ENCODE measurements around the gene EIF5AL1.
A peak's percentile ranks its signal among the peaks of the same experiment; 100 is the strongest.

Gene EIF5AL1

DNA sequence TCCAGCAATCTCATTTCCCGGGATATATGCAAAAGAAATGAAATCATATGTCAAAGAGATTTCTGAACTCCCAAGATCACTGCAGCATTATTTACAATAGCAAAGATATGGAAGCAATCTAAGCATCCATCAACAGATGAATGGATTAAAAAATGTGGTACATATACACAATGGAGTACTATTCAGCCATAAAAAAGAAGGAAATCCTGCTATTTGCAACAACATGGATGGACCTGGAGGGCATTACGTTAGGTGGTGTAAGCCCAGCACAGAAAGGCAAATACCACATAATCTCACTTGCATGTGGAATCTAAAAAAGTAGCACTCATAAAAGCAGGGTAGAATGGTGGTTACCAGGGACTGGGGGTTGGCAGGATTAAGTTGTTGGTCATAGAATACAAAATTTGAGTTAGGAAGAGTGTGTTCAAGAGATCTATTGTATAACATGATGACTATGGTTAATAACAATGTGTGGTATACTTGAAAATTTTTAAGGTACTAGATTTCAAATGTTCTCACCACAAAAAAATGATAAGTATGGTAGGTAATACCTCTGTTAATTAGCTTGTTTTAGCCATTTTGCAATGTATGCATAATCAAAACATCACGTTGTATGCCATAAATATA, 32.9 kb upstream of the EIF5AL1 start:
- TF ChIP-seq, protein P1, sequence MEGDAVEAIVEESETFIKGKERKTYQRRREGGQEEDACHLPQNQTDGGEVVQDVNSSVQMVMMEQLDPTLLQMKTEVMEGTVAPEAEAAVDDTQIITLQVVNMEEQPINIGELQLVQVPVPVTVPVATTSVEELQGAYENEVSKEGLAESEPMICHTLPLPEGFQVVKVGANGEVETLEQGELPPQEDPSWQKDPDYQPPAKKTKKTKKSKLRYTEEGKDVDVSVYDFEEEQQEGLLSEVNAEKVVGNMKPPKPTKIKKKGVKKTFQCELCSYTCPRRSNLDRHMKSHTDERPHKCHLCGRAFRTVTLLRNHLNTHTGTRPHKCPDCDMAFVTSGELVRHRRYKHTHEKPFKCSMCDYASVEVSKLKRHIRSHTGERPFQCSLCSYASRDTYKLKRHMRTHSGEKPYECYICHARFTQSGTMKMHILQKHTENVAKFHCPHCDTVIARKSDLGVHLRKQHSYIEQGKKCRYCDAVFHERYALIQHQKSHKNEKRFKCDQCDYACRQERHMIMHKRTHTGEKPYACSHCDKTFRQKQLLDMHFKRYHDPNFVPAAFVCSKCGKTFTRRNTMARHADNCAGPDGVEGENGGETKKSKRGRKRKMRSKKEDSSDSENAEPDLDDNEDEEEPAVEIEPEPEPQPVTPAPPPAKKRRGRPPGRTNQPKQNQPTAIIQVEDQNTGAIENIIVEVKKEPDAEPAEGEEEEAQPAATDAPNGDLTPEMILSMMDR (IDR thresholded peaks at IDR 0.05) = no peak

DNA sequence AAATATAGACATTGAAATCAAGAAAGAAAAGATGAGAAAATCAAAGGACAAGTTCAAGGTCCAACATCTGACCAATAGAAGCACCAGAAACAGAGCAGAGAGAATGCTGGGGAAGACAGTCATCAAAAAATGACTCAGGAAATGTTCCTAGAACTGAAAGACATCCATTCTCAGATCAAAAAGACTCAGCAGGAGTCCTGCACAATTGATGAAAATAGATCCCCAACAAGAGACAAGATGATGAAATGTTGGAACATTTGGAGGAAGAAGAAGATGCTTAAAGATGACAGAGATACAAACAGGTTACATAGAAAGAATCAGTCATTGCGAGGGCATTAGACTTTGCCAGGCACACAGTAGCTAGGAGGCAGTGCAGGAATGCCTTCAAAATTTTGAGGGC, 30.0 kb upstream of the EIF5AL1 start:
- TF ChIP-seq, protein P1 (IDR thresholded peaks at IDR 0.05) = no peak

DNA sequence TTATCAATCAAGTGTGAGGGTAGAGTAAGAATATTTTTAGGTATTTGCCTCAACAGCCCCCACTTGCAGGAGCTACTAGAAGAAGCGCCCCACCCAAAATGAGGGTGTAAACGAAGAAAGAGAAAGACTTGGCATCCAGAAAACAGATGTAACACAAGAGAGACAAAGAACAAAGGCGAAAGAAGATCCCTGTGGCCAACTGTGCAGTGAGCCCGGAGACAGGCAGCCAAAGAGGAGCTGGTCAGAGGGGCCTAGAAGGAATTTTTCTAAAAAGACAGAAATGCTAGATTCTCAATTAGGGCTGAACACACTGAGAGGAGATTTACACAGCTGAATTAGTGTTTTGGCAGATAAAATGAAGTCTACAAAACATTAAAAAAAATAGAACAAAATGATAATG, 29.6 kb upstream of the EIF5AL1 start:
- TF ChIP-seq, protein P1 (IDR thresholded peaks at IDR 0.05) = no peak

DNA sequence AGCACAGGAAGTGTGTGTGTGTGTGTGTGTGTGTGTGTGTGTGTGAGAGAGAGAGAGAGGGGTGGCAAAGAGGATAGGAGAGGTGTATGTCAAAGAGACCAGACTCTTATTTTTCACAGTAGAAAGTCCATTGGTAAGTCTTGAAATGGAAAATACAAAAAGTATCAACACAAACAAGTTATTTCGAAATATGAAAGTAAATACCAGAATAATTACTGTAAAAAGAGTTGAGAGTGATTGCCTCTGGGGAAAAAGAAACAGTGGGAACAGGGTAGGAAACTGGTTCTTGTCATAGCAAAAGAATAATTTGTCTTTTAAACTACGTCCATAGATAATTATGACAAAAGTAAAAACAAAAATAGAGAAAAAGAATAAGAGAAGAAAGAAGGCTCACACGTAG, 29.0 kb upstream of the EIF5AL1 start:
- TF ChIP-seq, protein P1 (IDR thresholded peaks at IDR 0.05) = no peak

DNA sequence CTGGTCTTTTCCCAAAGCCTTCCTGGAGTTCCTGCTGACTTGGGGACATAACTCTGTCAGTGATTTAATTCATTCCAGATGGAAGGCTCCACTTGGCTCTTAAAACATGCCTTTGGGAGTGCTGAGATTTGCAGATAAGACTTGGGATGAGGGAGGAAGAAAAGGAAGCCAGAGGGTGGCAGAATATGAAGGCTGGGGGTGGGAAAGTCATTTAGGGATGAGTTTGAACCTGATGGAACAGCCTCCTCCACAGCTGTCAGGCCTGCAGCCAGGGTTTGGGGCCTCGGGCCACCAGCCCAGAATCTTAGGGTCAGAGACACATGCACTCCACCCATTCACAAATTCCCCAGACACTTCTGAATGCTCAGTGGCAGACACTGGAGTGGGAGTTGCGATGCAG, 28.4 kb upstream of the EIF5AL1 start:
- TF ChIP-seq, protein P1 (IDR thresholded peaks at IDR 0.05) = no peak

DNA sequence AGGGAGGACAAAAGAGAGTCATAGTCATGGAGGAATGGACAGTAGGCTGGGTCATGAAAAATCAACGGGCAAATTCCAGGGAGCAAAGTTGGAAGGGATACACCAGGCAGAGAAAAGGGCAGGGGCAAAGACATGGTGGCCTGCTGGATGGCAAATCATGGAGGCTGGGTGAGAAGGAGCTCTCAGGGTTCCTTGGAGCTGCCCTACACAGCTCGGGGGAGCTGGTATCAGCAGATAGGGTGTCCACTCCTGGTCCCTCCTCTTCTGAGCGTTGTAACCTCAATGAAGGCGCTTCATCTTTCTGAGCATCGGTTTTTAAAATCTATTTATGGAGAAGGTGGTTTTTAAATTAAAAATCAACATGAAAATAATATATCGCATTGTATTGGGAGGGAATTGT, 27.9 kb upstream of the EIF5AL1 start:
- TF ChIP-seq, protein P1 (IDR thresholded peaks at IDR 0.05) = no peak

DNA sequence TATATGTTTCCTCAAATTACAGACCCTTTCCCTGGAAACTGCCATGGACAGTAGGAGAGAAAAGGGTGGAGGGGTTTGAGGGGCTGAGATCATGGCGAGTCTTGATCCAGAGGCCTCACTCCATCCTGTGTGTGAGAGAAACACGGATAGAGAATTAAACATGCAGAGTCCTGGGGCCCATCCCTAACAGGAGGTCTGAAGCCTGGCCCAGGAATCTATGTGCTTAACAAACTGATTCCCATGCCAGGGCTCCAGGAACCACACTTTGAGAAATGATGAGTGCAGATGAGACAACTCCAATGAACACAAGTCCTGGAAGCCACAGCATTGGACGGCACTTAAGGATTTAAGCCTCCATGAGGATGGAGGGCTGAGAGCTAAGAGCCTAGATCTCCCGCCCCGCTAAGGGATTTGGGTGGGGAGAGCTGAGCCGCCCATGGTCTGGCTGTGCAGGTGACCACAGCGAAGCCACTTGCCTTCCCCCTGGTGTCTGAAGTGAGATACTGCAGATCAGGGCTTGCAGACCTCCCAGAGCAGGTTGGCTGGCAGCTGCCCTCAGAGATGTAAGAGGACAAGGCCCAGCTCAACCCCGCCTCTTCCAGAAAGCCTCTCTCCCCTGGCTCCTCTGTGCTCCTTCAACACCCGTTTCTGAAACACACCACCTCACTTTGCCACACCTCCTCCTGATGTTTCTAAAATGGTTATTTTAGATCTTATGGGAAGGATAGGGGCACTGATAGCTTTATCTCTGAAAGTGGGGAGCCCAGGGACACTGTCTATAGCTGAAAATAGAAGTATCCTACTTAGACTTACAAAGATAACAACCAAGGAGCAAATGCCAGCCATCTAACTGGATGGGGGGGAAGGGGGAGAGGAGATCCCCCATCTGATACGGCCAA, 24.8 kb upstream of the EIF5AL1 start:
- TF ChIP-seq, protein P1 (IDR thresholded peaks at IDR 0.05) = peak; percentile 82

All from LNCAP (cell line).